HepG2 (cell line): ENCODE data around the gene STPG2. TPM values are rescaled to one million over a fixed set of nuclear protein-coding genes. Genes with fewer than 3 reads are reported as not detected.

Experiments used
- ATAC-seq: fragments of 200-7000 bp; cut with Tn5 transposase; 3 replicates; pipeline ENCODE4 v1.9.1; 2020; ENCODE audit warnings: mild to moderate bottlenecking, moderate library complexity
- BruUV-seq: library from RNA; stranded (reverse); fragments of 400-500 nt; replicated peaks from 2 replicates; lab custom pipeline; 2021; lab: Mats Ljungman, UMichigan
- CTCF ChIA-PET: fragments of 300-600 bp; formaldehyde crosslinking; extraction: SDS; loops from one replicate; lab custom pipeline; 2021; ENCODE audit warnings: low total read pairs, inconsistent platforms, low intra/inter-chr PET ratio; lab: Yijun Ruan, JAX
- POLR2A ChIA-PET: fragments of 350-600 bp; sonication (Branson Sonifier 250); formaldehyde crosslinking; loops from one replicate; lab custom pipeline; 2020; ENCODE audit warnings: antibody characterized with exemption, inconsistent platforms; lab: Yijun Ruan, JAX
- DNase-seq: peaks from one replicate; pipeline ENCODE4 v3.0.0-alpha.2; 2015; ENCODE audit warnings: low spot score
- FAIRE-seq: peaks from 3 replicates; lab custom pipeline; 2011; peaks lifted over from hg19 to GRCh38; lab: Jason Lieb, UNC
- H2AFZ ChIP-seq: one replicate; pipeline ENCODE4 v1.6.1; 2011; ENCODE audit warnings: low read length, inconsistent platforms
- H3K27ac ChIP-seq: fragments of 300-600 bp; 3 replicates; pipeline ENCODE4 v1.8.0; 2011; ENCODE audit warnings: mixed run types, mild to moderate bottlenecking, mixed read lengths, low read length, inconsistent platforms; ENCODE audit not compliant: insufficient read depth; ENCODE audit errors: extremely low read length
- H3K27me3 ChIP-seq, 2 experiments: fragments of 200-600 bp in 1 of 2; 2 replicates in 1 of 2; 3 replicates in 1 of 2; pipeline versions ENCODE4 v1.6.0 to v1.8.0; 2011; ENCODE audit warnings: low read length in 2 of 2, mild to moderate bottlenecking in 2 of 2, moderate library complexity in 2 of 2, inconsistent platforms in 1 of 2; ENCODE audit not compliant: insufficient read depth in 2 of 2, control insufficient read depth in 1 of 2
- H3K36me3 ChIP-seq, 2 experiments: fragments of 200-600 bp in 1 of 2; replicated peaks in 1 of 2; 2 replicates in 1 of 2; 3 replicates in 1 of 2; pipeline versions ENCODE4 v1.5.1 to v1.8.0; 2011; ENCODE audit warnings: low read length in 2 of 2, inconsistent platforms in 1 of 2; ENCODE audit not compliant: insufficient read depth in 2 of 2, control insufficient read depth in 1 of 2
- H3K4me1 ChIP-seq: 2 replicates; pipeline ENCODE4 v1.5.1; 2012; ENCODE audit warnings: low read length, inconsistent platforms; ENCODE audit not compliant: insufficient read depth
- H3K4me2 ChIP-seq: 2 replicates; pipeline ENCODE4 v1.6.0; 2011; ENCODE audit warnings: low read depth, low read length, inconsistent platforms
- H3K4me3 ChIP-seq, 3 experiments: fragments of 200-600 bp in 1 of 3; sonication (generic), shearing (Covaris generic) in 1 of 3; replicated peaks in 1 of 3; 2 replicates each; pipeline ENCODE4 v1.5.1; 2011 to 2016; ENCODE audit warnings: low read length in 3 of 3, inconsistent platforms in 2 of 3, low read depth in 2 of 3, mild to moderate bottlenecking in 2 of 3, control low read depth in 1 of 3, mixed read lengths in 1 of 3; ENCODE audit not compliant: insufficient read depth in 1 of 3
- H3K79me2 ChIP-seq: one replicate; pipeline ENCODE4 v1.6.1; 2011; ENCODE audit warnings: low read length, inconsistent platforms; ENCODE audit not compliant: insufficient read depth
- H3K9ac ChIP-seq: 2 replicates; pipeline ENCODE4 v1.6.0; 2011; ENCODE audit warnings: mild to moderate bottlenecking, low read depth, low read length, inconsistent platforms; ENCODE audit not compliant: insufficient read depth
- H3K9me3 ChIP-seq: 2 replicates; pipeline ENCODE4 v1.5.1; 2012; ENCODE audit warnings: mild to moderate bottlenecking, low read length
- H4K20me1 ChIP-seq: 2 replicates; pipeline ENCODE4 v1.6.0; 2011; ENCODE audit warnings: inconsistent platforms, mild to moderate bottlenecking, low read length, moderate library complexity; ENCODE audit not compliant: insufficient read depth
- GTF3A ChIP-seq: sonication (generic); formaldehyde crosslinking; conservative IDR thresholded peaks from 2 replicates; pipeline ENCODE4 v1.4.0; 2020; ENCODE audit warnings: mild to moderate bottlenecking, missing genetic modification reagents
- MTA3 ChIP-seq: sonication (generic); formaldehyde crosslinking; IDR thresholded peaks from 2 replicates; pipeline ENCODE4 v1.4.0; 2020; ENCODE audit warnings: missing genetic modification reagents
- NBN ChIP-seq: fragments of 450-650 bp; conservative IDR thresholded peaks from 2 replicates; pipeline ENCODE4 v1.6.1; 2017
- NR2F1 ChIP-seq, 2 experiments: fragments of 450-650 bp in 1 of 2; formaldehyde crosslinking in 1 of 2; IDR thresholded peaks; 2 replicates each; pipeline versions ENCODE4 v1.5.0 to v1.6.1; 2016 to 2020; ENCODE audit warnings: mild to moderate bottlenecking in 1 of 2, missing compliant biosample characterization in 1 of 2, missing genetic modification reagents in 1 of 2, moderate library complexity in 1 of 2
- POLR2G ChIP-seq: fragments of 200-400 bp; formaldehyde crosslinking; IDR thresholded peaks from 2 replicates; pipeline ENCODE4 v1.6.1; 2018; ENCODE audit warnings: mild to moderate bottlenecking, low read depth, low read length, moderate library complexity
- RFX3 ChIP-seq: IDR thresholded peaks from 2 replicates; pipeline ENCODE4 v1.6.1; 2016; ENCODE audit warnings: missing biosample characterization, missing genetic modification reagents
- SIX1 ChIP-seq: sonication (generic); formaldehyde crosslinking; IDR thresholded peaks from 2 replicates; pipeline ENCODE4 v1.4.0; 2020; ENCODE audit warnings: missing genetic modification reagents, borderline replicate concordance
- SRSF4 ChIP-seq: fragments of 200-400 bp; formaldehyde crosslinking; IDR thresholded peaks from one replicate; pipeline ENCODE4 v1.6.1; 2018; ENCODE audit warnings: mild to moderate bottlenecking, low read depth, low read length, moderate library complexity; ENCODE audit not compliant: poor library complexity, severe bottlenecking
- TFDP1 ChIP-seq: IDR thresholded peaks from 2 replicates; pipeline ENCODE4 v1.6.1; 2016; ENCODE audit warnings: missing compliant biosample characterization, missing genetic modification reagents, borderline replicate concordance
- ZC3H13 ChIP-seq: sonication (generic); formaldehyde crosslinking; IDR thresholded peaks from 2 replicates; pipeline ENCODE4 v1.8.1; 2023; ENCODE audit warnings: mild to moderate bottlenecking, missing genetic modification reagents, moderate library complexity
- ZFP37 ChIP-seq: sonication (generic); formaldehyde crosslinking; IDR thresholded peaks from 2 replicates; pipeline ENCODE4 v1.4.0; 2020; ENCODE audit warnings: missing genetic modification reagents, borderline replicate concordance
- WGBS: methylation state at CpG from one replicate; pipeline ENCODE4 v1.1.6; 2017; ENCODE audit warnings: low lambda C conversion rate; 5-methylcytosine and 5-hydroxymethylcytosine counted together
- in situ Hi-C: cut with HindIII; loops from 2 replicates; pipeline ENCODE4 v1.10.0; 2017; ENCODE audit warnings: low pct_unique_long_range_greater_than_20kb; ENCODE audit not compliant: extremely low pct_ligation_motif_present
- intact Hi-C: fragments of 100-400 bp; cut with micrococcal nuclease; formaldehyde crosslinking; loops from one replicate; pipeline ENCODE4 v1.10.0; 2022; ENCODE audit not compliant: unreplicated experiment
- polyA plus RNA-seq, 8 experiments: library from polyadenylated mRNA; depleted of rRNA in 3 of 8; stranded (reverse) in 7 of 8; unstranded in 1 of 8; fragments of >200 nt; fragmentation: Illumina TruSeq in 4 of 8; extraction: Trizol in 4 of 8; gene quantifications; 2 replicates each; pipeline versions ENCODE4 v1.2.1 to v1.2.3, GENCODE V29; 2011 to 2016; ENCODE audit warnings: low read depth in 4 of 8, missing spikeins in 1 of 8, mixed read lengths in 1 of 8; ENCODE audit not compliant: insufficient read depth in 1 of 8
- total RNA-seq, 5 experiments: library from RNA; depleted of rRNA; stranded (reverse); fragments of >200 nt; fragmentation: Illumina TruSeq; extraction: Trizol; gene quantifications; 2 replicates each; pipeline ENCODE4 v1.2.3, GENCODE V29; 2016; ENCODE audit warnings: low read depth in 1 of 5
- TF ChIP-seq, protein P1 (sequence below): IDR thresholded peaks from 2 replicates; pipeline ENCODE4 v1.6.1; 2016; ENCODE audit warnings: mild to moderate bottlenecking, missing biosample characterization, missing genetic modification reagents
- TF ChIP-seq, protein P2 (sequence below): sonication (generic); formaldehyde crosslinking; IDR thresholded peaks from 2 replicates; pipeline ENCODE4 v1.8.0; 2022; ENCODE audit warnings: mild to moderate bottlenecking, missing genetic modification reagents, moderate library complexity
- TF ChIP-seq, protein P3 (sequence below): sonication (generic); IDR thresholded peaks from 2 replicates; pipeline ENCODE4 v1.6.1; 2016; ENCODE audit warnings: low read depth, borderline replicate concordance

Gene STPG2
- total and polyA plus RNA-seq, 2 of the 13 experiments (the other 11 are each of a cell fraction or from before 2014, with no cell fraction given): 0.07 TPM; not detected in 1

DNA sequence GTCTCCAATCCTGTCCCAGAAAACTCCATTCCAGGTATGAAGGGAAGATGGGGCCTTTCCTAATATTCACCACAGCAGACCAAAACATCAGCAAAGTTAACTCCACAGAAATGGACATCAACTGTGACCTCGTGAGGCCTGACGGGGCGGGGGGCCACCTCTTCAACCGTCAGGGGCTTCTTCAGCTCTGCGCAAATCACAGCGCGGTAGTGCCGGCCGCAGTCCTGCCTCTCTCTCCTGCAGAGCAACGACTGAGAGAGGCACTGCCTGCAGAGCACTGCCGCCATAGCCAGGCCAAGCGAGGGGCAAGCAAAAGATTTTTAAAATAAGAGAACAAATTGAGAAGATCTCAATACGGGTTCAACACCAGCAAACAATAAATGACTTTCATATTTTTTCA is 226.2 kb downstream of the STPG2 start:
- Histone ChIP-seq H3K4me1 (peaks cover 1% of the 10 kb centered on the region; the same call in 1 of the 2 replicates), H4K20me1 (no peaks in the 10 kb centered on the region), H3K27me3 (no peaks in the 10 kb centered on the region), H3K36me3 (no peaks in the 10 kb centered on the region), H3K27ac (no peak overlapping the region), H3K79me2 (no peaks in the 10 kb centered on the region), H3K9ac (no peak overlapping the region), H2AFZ (no peak overlapping the region), H3K9me3 (no peaks in the 10 kb centered on the region), H3K4me2 (no peak overlapping the region), H3K4me3 (no peak overlapping the region)
- CTCF ChIA-PET: no interaction called here
- in situ Hi-C loops: no loop called here
- TF ChIP-seq SRSF4 (no peak), NBN (no peak), GTF3A (no peak), POLR2G (no peak), TFDP1 (no peak), SIX1 (CRISPR knock-in tag) (no peak), ZC3H13 (no peak), RFX3 (CRISPR knock-in tag) (no peak), NR2F1 (CRISPR knock-in tag; IDR thresholded peaks at IDR 0.05) (no peak), ZFP37 (CRISPR knock-in tag) (no peak), MTA3 (CRISPR knock-in tag) (no peak)
- TF ChIP-seq, protein P1, sequence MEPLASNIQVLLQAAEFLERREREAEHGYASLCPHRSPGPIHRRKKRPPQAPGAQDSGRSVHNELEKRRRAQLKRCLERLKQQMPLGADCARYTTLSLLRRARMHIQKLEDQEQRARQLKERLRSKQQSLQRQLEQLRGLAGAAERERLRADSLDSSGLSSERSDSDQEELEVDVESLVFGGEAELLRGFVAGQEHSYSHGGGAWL: no peak
- TF ChIP-seq, protein P2, sequence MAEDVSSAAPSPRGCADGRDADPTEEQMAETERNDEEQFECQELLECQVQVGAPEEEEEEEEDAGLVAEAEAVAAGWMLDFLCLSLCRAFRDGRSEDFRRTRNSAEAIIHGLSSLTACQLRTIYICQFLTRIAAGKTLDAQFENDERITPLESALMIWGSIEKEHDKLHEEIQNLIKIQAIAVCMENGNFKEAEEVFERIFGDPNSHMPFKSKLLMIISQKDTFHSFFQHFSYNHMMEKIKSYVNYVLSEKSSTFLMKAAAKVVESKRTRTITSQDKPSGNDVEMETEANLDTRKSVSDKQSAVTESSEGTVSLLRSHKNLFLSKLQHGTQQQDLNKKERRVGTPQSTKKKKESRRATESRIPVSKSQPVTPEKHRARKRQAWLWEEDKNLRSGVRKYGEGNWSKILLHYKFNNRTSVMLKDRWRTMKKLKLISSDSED (CRISPR knock-in tag): no peak
- TF ChIP-seq, protein P3, sequence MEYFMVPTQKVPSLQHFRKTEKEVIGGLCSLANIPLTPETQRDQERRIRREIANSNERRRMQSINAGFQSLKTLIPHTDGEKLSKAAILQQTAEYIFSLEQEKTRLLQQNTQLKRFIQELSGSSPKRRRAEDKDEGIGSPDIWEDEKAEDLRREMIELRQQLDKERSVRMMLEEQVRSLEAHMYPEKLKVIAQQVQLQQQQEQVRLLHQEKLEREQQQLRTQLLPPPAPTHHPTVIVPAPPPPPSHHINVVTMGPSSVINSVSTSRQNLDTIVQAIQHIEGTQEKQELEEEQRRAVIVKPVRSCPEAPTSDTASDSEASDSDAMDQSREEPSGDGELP: no peak
- FAIRE-seq (no peak), DNase-seq (no peak), ATAC-seq (no peak)
- POLR2A ChIA-PET: no interaction called here
- intact Hi-C loops: no loop called here
- WGBS: 47% methylated on average over 13 of the region's 13 CpGs
- no TSS peak for BruUV-seq
